Cardiac muscle cell (in vitro differentiated cells and primary cell): ENCODE measurements around the gene GART. TPM values are rescaled to one million over a fixed set of nuclear protein-coding genes. Genes with fewer than 3 reads are reported as not detected.
"Not testable (repeated sequence)": the region's sequence is repeated elsewhere in the genome, so short reads cannot be mapped to it uniquely, and the experiment has no call there.

Source experiments
- DNase-seq, 2 donors: peaks; one replicate each; pipeline versions ENCODE4 v3.0.0 to v3.0.0-alpha.2; 2010 to 2017; ENCODE audit warnings: low read depth in 1 of 2, low spot score in 1 of 2
- H3K27ac ChIP-seq: fragments of 200-600 bp; sonication (generic); 2 replicates; pipeline ENCODE4 v1.5.1; 2016
- H3K27me3 ChIP-seq: fragments of 200-600 bp; sonication (generic); 2 replicates; pipeline ENCODE4 v1.6.0; 2016; ENCODE audit warnings: control low read depth
- H3K36me3 ChIP-seq: fragments of 200-600 bp; sonication (generic); 2 replicates; pipeline ENCODE4 v1.5.1; 2016; ENCODE audit warnings: control low read depth
- H3K4me1 ChIP-seq: fragments of 200-600 bp; sonication (generic); 2 replicates; pipeline ENCODE4 v1.8.1; 2017; ENCODE audit warnings: low read depth, mild to moderate bottlenecking, mixed run types
- H3K4me3 ChIP-seq: fragments of 200-600 bp; sonication (generic); 2 replicates; pipeline ENCODE4 v1.5.1; 2016; ENCODE audit warnings: mild to moderate bottlenecking
- H3K9me3 ChIP-seq: fragments of 200-600 bp; sonication (generic); 2 replicates; pipeline ENCODE4 v1.5.1; 2017; ENCODE audit warnings: low read depth, mild to moderate bottlenecking, control low read depth
- CTCF ChIP-seq: IDR thresholded peaks from 2 replicates; pipeline ENCODE4 v1.5.1; 2012; ENCODE audit warnings: low read depth, mild to moderate bottlenecking, low read length
- polyA plus RNA-seq: library from polyadenylated mRNA; unstranded; fragments of >200 nt; fragmentation: Nextera tagmentation; extraction: Ambion mirVana; gene quantifications from 2 replicates; pipeline ENCODE4 v1.2.1, GENCODE V29; 2016
- total RNA-seq: library from RNA; depleted of rRNA; stranded (reverse); fragments of >200 nt; gene quantifications from 2 replicates; pipeline ENCODE4 v1.2.3, GENCODE V29; 2016

GART gene
- total and polyA plus RNA-seq, 2 experiments from 2014 or later, result 53.7 to 129 TPM

- Histone ChIP-seq H3K27ac (peak overlapping the region; percentile 44), H3K27me3 (no peaks in the 10 kb centered on the region), H3K36me3 (peaks cover 57% of the 10 kb centered on the region), H3K4me3 (no peak overlapping the region), H3K4me1 (no peaks in the 10 kb centered on the region), H3K9me3 (no peaks in the 10 kb centered on the region)
- TF ChIP-seq CTCF, result no peak
- peak in 1 of 2 donors; percentile 12 for DNase-seq
Observed at GRCh38 chr21:33578959-33579542, 37.1 kb upstream of the GART start.

GRCh38 chr21:33578214-33578613 is 36.3 kb upstream of the GART start:
- DNase-seq, result peak in 1 of 2 donors; percentile 25
- Histone ChIP-seq H3K4me3 (no peak overlapping the region), H3K9me3 (no peaks in the 10 kb centered on the region), H3K4me1 (no peaks in the 10 kb centered on the region), H3K27ac (peak overlapping the region; percentile 44), H3K36me3 (peaks cover 61% of the 10 kb centered on the region), H3K27me3 (no peaks in the 10 kb centered on the region)
- TF ChIP-seq CTCF, result no peak

GRCh38 chr21:33576741-33577141 is 34.8 kb upstream of the GART start:
- not testable (repeated sequence) for H3K4me1 ChIP-seq, H3K9me3 ChIP-seq, H3K4me3 ChIP-seq, H3K27me3 ChIP-seq, H3K27ac ChIP-seq, DNase-seq
- H3K36me3 ChIP-seq, result peaks cover 68% of the 10 kb centered on the region

- no peaks in the 10 kb centered on the region for H3K9me3 ChIP-seq
- H3K4me1 ChIP-seq, result no peaks in the 10 kb centered on the region
- no peaks in the 10 kb centered on the region for H3K27me3 ChIP-seq
- peak overlapping the region; percentile 7 for H3K27ac ChIP-seq
- peaks cover 87% of the 10 kb centered on the region for H3K36me3 ChIP-seq
- DNase-seq, result no peak
- H3K4me3 ChIP-seq, result no peak overlapping the region
- TF ChIP-seq CTCF, result no peak
Observed at GRCh38 chr21:33572350-33572749, 30.4 kb upstream of the GART start.

- TF ChIP-seq CTCF, result no peak
- Histone ChIP-seq H3K4me3 (no peak overlapping the region), H3K36me3 (peaks cover 76% of the 10 kb centered on the region), H3K27ac (no peak overlapping the region), H3K9me3 (no peaks in the 10 kb centered on the region), H3K4me1 (no peaks in the 10 kb centered on the region), H3K27me3 (no peaks in the 10 kb centered on the region)
- DNase-seq, result no peak
Observed at GRCh38 chr21:33569991-33570390, 28.1 kb upstream of the GART start.

- H3K4me1 ChIP-seq, result no peaks in the 10 kb centered on the region
- H3K27ac ChIP-seq, result no peak overlapping the region
- no peak for DNase-seq
- H3K9me3 ChIP-seq, result no peaks in the 10 kb centered on the region
- peaks cover 65% of the 10 kb centered on the region for H3K36me3 ChIP-seq
- no peak for TF ChIP-seq CTCF
- no peak overlapping the region for H3K4me3 ChIP-seq
- no peaks in the 10 kb centered on the region for H3K27me3 ChIP-seq
Observed at GRCh38 chr21:33568448-33568847, 26.5 kb upstream of the GART start.
